ENCODE data around the gene LPGAT1. TPM values are rescaled to one million over a fixed set of nuclear protein-coding genes. Genes with fewer than 3 reads are reported as not detected.
"Not testable (repeated sequence)": the region's sequence is repeated elsewhere in the genome, so short reads cannot be mapped to it uniquely, and the experiment has no call there.

The LPGAT1 gene
- total and polyA plus RNA-seq, 4 experiments from 2014 or later = 13.1 to 31.1 (median 30.4) TPM

GRCh38 chr1:211693911-211694310, 136.7 kb downstream of the LPGAT1 start:
- H3K27ac Mint-ChIP-seq; H3K36me3 Mint-ChIP-seq; POLR2A ChIA-PET (ENCODE audit: partially characterized antibody); H3K27ac ChIP-seq (ENCODE audit: low read depth, low read length); DNase-seq; H3K4me3 ChIP-seq (ENCODE audit: low read length in 2 of 2); H3K36me3 ChIP-seq (ENCODE audit: insufficient read depth, low read length); H3K9me3 ChIP-seq (ENCODE audit: control insufficient read depth in 1 of 2, low read length in 2 of 2); H3K27me3 ChIP-seq (ENCODE audit: insufficient read depth, low read length); H3K4me3 Mint-ChIP-seq; H3K27me3 Mint-ChIP-seq; H3K9me3 Mint-ChIP-seq: not testable (repeated sequence)
- CTCF ChIA-PET (ENCODE audit: partially characterized antibody) = interaction anchor here (1.3 kb wide), 1 partner anchor 9 kb away, joined by 4 read pairs; no protein-coding TSS in a partner anchor
- peaks cover 21% of the 10 kb centered on the region for H3K4me1 ChIP-seq (ENCODE audit: insufficient read depth, low read length)
- intact Hi-C loops (cut with micrococcal nuclease) = loop anchor here (10.0 kb wide), 1 partner anchor 51 kb away; no protein-coding TSS in a partner anchor
- H3K4me1 Mint-ChIP-seq = peaks cover 8 to 25% (median 16%) of the 10 kb centered on the region in 4 donors

Other genes starting within 250 kb of the LPGAT1 start
- gene NEK2, start 155.1 kb downstream of the LPGAT1 start, total RNA-seq = not detected
- gene NEK2, start 155.1 kb downstream of the LPGAT1 start, polyA plus RNA-seq = not detected
- gene INTS7, start 204.8 kb upstream of the LPGAT1 start, total RNA-seq = 10 to 100 TPM in 1 of 2 experiments, 1 to 10 TPM in 1; 9.5 to 12.4 TPM
- 10 to 100 TPM in 1 of 2 donors, 1 to 10 TPM in 1; 8.4 to 19.1 TPM for gene INTS7, start 204.8 kb upstream of the LPGAT1 start, polyA plus RNA-seq
- gene DTL, start 205.0 kb upstream of the LPGAT1 start, total RNA-seq = under 1 TPM; 0.06 to 0.15 TPM
- gene DTL, start 205.0 kb upstream of the LPGAT1 start, polyA plus RNA-seq = under 1 TPM in 1 of 2 donors, not detected in 1; 0.09 TPM

All from CD4-positive, alpha-beta memory T cell (primary cell).